HL-60 (cell line): ENCODE measurements around the gene MUC20.
"Not testable (repeated sequence)": the region's sequence is repeated elsewhere in the genome, so short reads cannot be mapped to it uniquely, and the experiment has no call there.

Experiments used
- CTCF ChIP-seq: IDR thresholded peaks from one replicate; pipeline ENCODE4 v1.5.1; 2011; ENCODE audit warnings: low read length, control low read depth, inconsistent platforms; ENCODE audit not compliant: insufficient read depth
- GABPA ChIP-seq: IDR thresholded peaks from 2 replicates; pipeline ENCODE4 v1.6.1; 2012; ENCODE audit warnings: low read depth
- REST ChIP-seq: IDR thresholded peaks from 2 replicates; pipeline ENCODE4 v1.6.1; 2012; ENCODE audit warnings: low read depth; ENCODE audit not compliant: insufficient replicate concordance

DNA sequence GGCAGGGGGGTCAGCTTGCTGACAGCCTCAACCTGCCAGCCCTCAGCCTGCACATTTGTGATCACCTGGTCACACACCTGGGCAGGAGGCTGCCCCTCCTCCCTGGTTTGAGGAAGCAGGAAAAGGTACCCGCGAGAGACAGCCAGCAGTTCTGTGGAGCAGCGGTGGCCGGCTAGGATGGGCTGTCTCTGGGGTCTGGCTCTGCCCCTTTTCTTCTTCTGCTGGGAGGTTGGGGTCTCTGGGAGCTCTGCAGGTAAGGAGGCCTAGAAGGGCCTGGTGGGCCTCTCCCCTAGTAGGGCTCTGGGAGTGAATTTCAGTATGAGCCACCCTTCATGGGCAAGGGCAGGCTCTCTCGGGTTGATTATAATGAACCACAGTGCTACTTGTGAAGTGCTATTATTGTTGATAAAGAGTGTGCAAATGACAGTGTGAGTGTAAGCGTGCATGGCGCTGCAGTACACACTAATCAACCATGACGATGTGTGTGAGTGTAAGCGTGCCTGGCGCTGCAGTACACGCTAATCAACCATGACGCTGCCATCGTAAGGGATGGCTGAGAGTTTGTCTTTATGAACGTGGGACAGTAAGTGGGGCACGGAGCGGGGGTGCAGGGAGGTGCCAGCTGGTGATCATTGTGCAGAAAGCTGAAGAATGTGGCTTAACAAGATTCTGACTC is at the start of gene MUC20:
- not testable (repeated sequence) for TF ChIP-seq CTCF, REST, GABPA
